ENCODE results near the gene EPHX1.

GRCh38 chr1:225844236-225845061, 34.5 kb downstream of the EPHX1 start:
- TF ChIP-seq CTCF (IDR thresholded peaks at IDR 0.05) (no peak), ZFX (IDR thresholded peaks at IDR 0.05; ENCODE audit: borderline replicate concordance) (no peak)
